IMR-90 (cell line): Measurements from ENCODE around the gene LDAF1. TPM values are rescaled to one million over a fixed set of nuclear protein-coding genes. Genes with fewer than 3 reads are reported as not detected.

ENCODE experiments used
- ATAC-seq: fragments of 200-7000 bp; cut with Tn5 transposase; 2 replicates; pipeline ENCODE4 v1.9.1; 2020; ENCODE audit warnings: low read depth, mild to moderate bottlenecking, moderate library complexity
- BruUV-seq: library from RNA; stranded (reverse); fragments of 400-500 nt; replicated peaks from 2 replicates; lab custom pipeline; 2021; lab: Mats Ljungman, UMichigan
- CTCF ChIA-PET: fragments of 300-600 bp; formaldehyde crosslinking; extraction: SDS; loops from one replicate; lab custom pipeline; 2021; ENCODE audit warnings: antibody characterized with exemption; lab: Yijun Ruan, JAX
- POLR2A ChIA-PET: fragments of 300-600 bp; sonication (Branson Sonifier 250); formaldehyde crosslinking; loops from one replicate; lab custom pipeline; 2022; ENCODE audit warnings: antibody characterized with exemption; ENCODE audit not compliant: unreplicated experiment; lab: Charles Lee
- DNase-seq: peaks from one replicate; pipeline ENCODE4 v3.0.0; 2013
- H2AFZ ChIP-seq: replicated peaks from 2 replicates; pipeline ENCODE3; 2013; ENCODE audit warnings: low read length, mild to moderate bottlenecking; ENCODE audit not compliant: poor library complexity
- H2AK5ac ChIP-seq: 2 replicates; pipeline ENCODE4 v1.6.1; 2013; ENCODE audit warnings: low read depth, low read length, inconsistent platforms
- H2AK9ac ChIP-seq: replicated peaks from 2 replicates; pipeline ENCODE3; 2013; ENCODE audit warnings: mild to moderate bottlenecking, low read depth, low read length, moderate library complexity; ENCODE audit not compliant: poor library complexity
- H2BK120ac ChIP-seq: 2 replicates; pipeline ENCODE4 v1.6.1; 2013; ENCODE audit warnings: low read depth, low read length, inconsistent platforms
- H2BK15ac ChIP-seq: 3 replicates; pipeline ENCODE4 v1.6.1; 2013; ENCODE audit warnings: low read depth, low read length, inconsistent platforms
- H2BK20ac ChIP-seq: 2 replicates; pipeline ENCODE4 v1.6.1; 2013; ENCODE audit warnings: low read depth, mild to moderate bottlenecking, inconsistent platforms, low read length, moderate library complexity
- H2BK5ac ChIP-seq: 2 replicates; pipeline ENCODE4 v1.6.1; 2013; ENCODE audit warnings: mild to moderate bottlenecking, low read depth, low read length, inconsistent platforms; ENCODE audit not compliant: poor library complexity, severe bottlenecking
- H3K14ac ChIP-seq: replicated peaks from 2 replicates; pipeline ENCODE4 v1.6.1; 2013; ENCODE audit warnings: low read depth, low read length, inconsistent platforms
- H3K18ac ChIP-seq: 2 replicates; pipeline ENCODE4 v1.6.1; 2013; ENCODE audit warnings: low read depth, low read length, control low read depth
- H3K23ac ChIP-seq: 2 replicates; pipeline ENCODE4 v1.6.1; 2013; ENCODE audit warnings: low read depth, low read length, inconsistent platforms
- H3K27ac ChIP-seq: 2 replicates; pipeline ENCODE4 v1.5.1; 2013; ENCODE audit warnings: mild to moderate bottlenecking, control low read depth, low read length; ENCODE audit not compliant: insufficient read depth
- H3K27me3 ChIP-seq: 2 replicates; pipeline ENCODE4 v1.6.1; 2013; ENCODE audit warnings: low read length; ENCODE audit not compliant: control insufficient read depth, insufficient read depth
- H3K36me3 ChIP-seq: 2 replicates; pipeline ENCODE4 v1.6.1; 2013; ENCODE audit warnings: low read length, mixed read lengths; ENCODE audit not compliant: control insufficient read depth, insufficient read depth
- H3K4ac ChIP-seq: 2 replicates; pipeline ENCODE4 v1.6.1; 2013; ENCODE audit warnings: low read depth, low read length, inconsistent platforms
- H3K4me1 ChIP-seq: 2 replicates; pipeline ENCODE4 v1.6.1; 2013; ENCODE audit warnings: low read length, mixed read lengths; ENCODE audit not compliant: control insufficient read depth, insufficient read depth
- H3K4me2 ChIP-seq: 2 replicates; pipeline ENCODE4 v1.6.1; 2013; ENCODE audit warnings: low read depth, mild to moderate bottlenecking, control low read depth, low read length, moderate library complexity
- H3K4me3 ChIP-seq: 2 replicates; pipeline ENCODE4 v1.5.1; 2013; ENCODE audit warnings: low read depth, mild to moderate bottlenecking, control low read depth, low read length, moderate library complexity; ENCODE audit not compliant: insufficient read depth
- H3K56ac ChIP-seq: 2 replicates; pipeline ENCODE4 v1.6.1; 2013; ENCODE audit warnings: low read length, inconsistent platforms; ENCODE audit not compliant: insufficient read depth; ENCODE audit errors: extremely low read depth
- H3K79me1 ChIP-seq, 2 experiments: 2 replicates each; pipeline ENCODE4 v1.6.1; 2013; ENCODE audit warnings: low read length in 2 of 2, inconsistent platforms in 1 of 2, low read depth in 1 of 2
- H3K9ac ChIP-seq: 2 replicates; pipeline ENCODE4 v1.6.1; 2013; ENCODE audit warnings: low read depth, low read length, control low read depth
- H3K9me1 ChIP-seq: 2 replicates; pipeline ENCODE4 v1.6.1; 2013; ENCODE audit warnings: low read length, inconsistent platforms; ENCODE audit not compliant: insufficient read depth
- H3K9me3 ChIP-seq: 2 replicates; pipeline ENCODE4 v1.6.1; 2013; ENCODE audit warnings: low read length; ENCODE audit not compliant: control insufficient read depth, insufficient read depth
- H4K20me1 ChIP-seq: 2 replicates; pipeline ENCODE4 v1.6.1; 2013; ENCODE audit warnings: low read length, inconsistent platforms; ENCODE audit not compliant: insufficient read depth
- H4K5ac ChIP-seq: 2 replicates; pipeline ENCODE4 v1.6.1; 2013; ENCODE audit warnings: mild to moderate bottlenecking, low read depth, low read length, control low read depth
- H4K8ac ChIP-seq, 2 experiments: 2 replicates each; pipeline ENCODE4 v1.6.1; 2013; ENCODE audit warnings: low read depth in 2 of 2, low read length in 2 of 2, control low read depth in 1 of 2, inconsistent platforms in 1 of 2
- H4K91ac ChIP-seq: 2 replicates; pipeline ENCODE4 v1.6.1; 2013; ENCODE audit warnings: low read depth, low read length, inconsistent platforms; ENCODE audit not compliant: insufficient read depth
- BHLHE40 ChIP-seq: fragments of 150-350 bp; IDR thresholded peaks from 2 replicates; pipeline ENCODE4 v1.6.1; 2016; ENCODE audit warnings: mild to moderate bottlenecking, low read depth, low read length
- CEBPB ChIP-seq: IDR thresholded peaks from 2 replicates; pipeline ENCODE4 v1.6.1; 2012; ENCODE audit warnings: low read depth, low read length, improper control_type of control experiment
- CHD1 ChIP-seq: IDR thresholded peaks from 2 replicates; pipeline ENCODE4 v1.6.1; 2012; ENCODE audit warnings: low read depth, low read length, improper control_type of control experiment
- FOS ChIP-seq: fragments of 150-350 bp; IDR thresholded peaks from 2 replicates; pipeline ENCODE4 v1.6.1; 2016; ENCODE audit warnings: low read depth, low read length
- MAFK ChIP-seq: IDR thresholded peaks from 2 replicates; pipeline ENCODE4 v1.6.1; 2012; ENCODE audit warnings: low read depth, low read length, improper control_type of control experiment
- MAZ ChIP-seq: IDR thresholded peaks from 2 replicates; pipeline ENCODE4 v1.6.1; 2012; ENCODE audit warnings: low read depth, mild to moderate bottlenecking, low read length, improper control_type of control experiment, moderate library complexity, borderline replicate concordance
- MXI1 ChIP-seq: IDR thresholded peaks from 2 replicates; pipeline ENCODE4 v1.6.1; 2012; ENCODE audit warnings: low read depth, mild to moderate bottlenecking, low read length, moderate library complexity, borderline replicate concordance
- NFE2L2 ChIP-seq: fragments of 150-350 bp; IDR thresholded peaks from 2 replicates; pipeline ENCODE4 v1.6.1; 2016; ENCODE audit warnings: low read depth, mild to moderate bottlenecking, low read length
- POLR2A ChIP-seq: IDR thresholded peaks from 2 replicates; pipeline ENCODE4 v1.6.1; 2012; ENCODE audit warnings: mild to moderate bottlenecking, low read depth, low read length
- RAD21 ChIP-seq: IDR thresholded peaks from 2 replicates; pipeline ENCODE4 v1.6.1; 2012; ENCODE audit warnings: low read length, improper control_type of control experiment
- RCOR1 ChIP-seq: IDR thresholded peaks from 2 replicates; pipeline ENCODE4 v1.6.1; 2012; ENCODE audit warnings: mild to moderate bottlenecking, low read length, improper control_type of control experiment; ENCODE audit not compliant: insufficient replicate concordance
- RFX5 ChIP-seq: IDR thresholded peaks from 2 replicates; pipeline ENCODE4 v1.8.0; 2012; ENCODE audit warnings: low read depth, mild to moderate bottlenecking, low read length, moderate library complexity
- SMC3 ChIP-seq: fragments of 150-350 bp; IDR thresholded peaks from 2 replicates; pipeline ENCODE4 v1.6.1; 2016; ENCODE audit warnings: low read depth, mild to moderate bottlenecking, antibody characterized with exemption, low read length, moderate library complexity
- WGBS, 2 experiments: methylation state at CpG; one replicate each; pipeline versions ENCODE4 v1.1.5 to v1.1.7; 2013; ENCODE audit warnings: missing lambda C conversion rate in 2 of 2; ENCODE audit not compliant: insufficient read length in 1 of 2; ENCODE audit errors: extremely low coverage in 2 of 2; 5-methylcytosine and 5-hydroxymethylcytosine counted together
- dilution Hi-C: fragments of 300-500 bp; cut with HindIII; formaldehyde crosslinking; loops from one replicate; pipeline ENCODE4 v1.14.3; 2018; ENCODE audit warnings: low sequenced_read_pairs; ENCODE audit not compliant: unreplicated experiment
- in situ Hi-C: fragments of 300-500 bp; cut with MboI; formaldehyde crosslinking; loops from 3 replicates; pipeline ENCODE4 v1.14.3; 2019; ENCODE audit warnings: low sequenced_read_pairs, inconsistent platforms, mixed read lengths
- intact Hi-C: fragments of 100-400 bp; cut with micrococcal nuclease; formaldehyde crosslinking; loops from 2 replicates; pipeline ENCODE4 v1.10.0; 2022
- polyA plus RNA-seq, 3 experiments: library from polyadenylated mRNA; depleted of rRNA; stranded (reverse); fragments of >200 nt; gene quantifications; 2 replicates each; pipeline ENCODE4 v1.2.3, GENCODE V29; 2012; ENCODE audit warnings: low replicate concordance in 1 of 3
- total RNA-seq: library from RNA; depleted of rRNA; stranded (reverse); fragments of >200 nt; gene quantifications from 2 replicates; pipeline ENCODE4 v1.2.3, GENCODE V29; 2012
- TF ChIP-seq, protein P1 (sequence below): fragments of 150-350 bp; IDR thresholded peaks from 2 replicates; pipeline ENCODE4 v1.6.1; 2016; ENCODE audit warnings: low read depth, mild to moderate bottlenecking, low read length, moderate library complexity, borderline replicate concordance
- TF ChIP-seq, protein P2 (sequence below): conservative IDR thresholded peaks from 2 replicates; pipeline ENCODE4 v1.5.1; 2012; ENCODE audit warnings: mild to moderate bottlenecking, low read depth, low read length, improper control_type of control experiment

Gene LDAF1
- total and polyA plus RNA-seq, 2 of the 4 experiments (the other 2 are of a cell fraction), result 21.0 to 62.2 TPM

GRCh38 chr16:21179126-21179982, 20.9 kb downstream of the LDAF1 start:
- dilution Hi-C loops, result no loop called here
- peaks cover 38% of the 10 kb centered on the region for H3K36me3 ChIP-seq
- no peaks in the 10 kb centered on the region for H3K27me3 ChIP-seq
- intact Hi-C loops, result no loop called here
- no peaks in the 10 kb centered on the region for H4K20me1 ChIP-seq
- no peak overlapping the region for H2BK20ac ChIP-seq
- H3K14ac ChIP-seq, result no peak overlapping the region
- no peak overlapping the region for H3K23ac ChIP-seq
- CTCF ChIA-PET, result interaction anchor here (0.7 kb wide), 1 partner anchor 9 kb away, joined by 3 read pairs; no protein-coding TSS in a partner anchor
- H4K5ac ChIP-seq, result no peak overlapping the region
- no peak overlapping the region for H2AK9ac ChIP-seq
- H3K9me1 ChIP-seq, result no peaks in the 10 kb centered on the region
- H3K4ac ChIP-seq, result no peak overlapping the region
- no peak overlapping the region for H2BK15ac ChIP-seq
- H2AK5ac ChIP-seq, result no peak overlapping the region
- H2BK120ac ChIP-seq, result no peak overlapping the region
- in situ Hi-C loops, result no loop called here
- WGBS, 2 experiments, result 97% methylated on average over 4 of the region's 13 CpGs; no CpG with 5 or more reads in 1 of the 2 experiments
- no peak overlapping the region for H3K18ac ChIP-seq
- H3K27ac ChIP-seq, result no peak overlapping the region
- no peak overlapping the region for H3K56ac ChIP-seq
- no peak overlapping the region for H2AFZ ChIP-seq
- H4K91ac ChIP-seq, result no peak overlapping the region
- DNase-seq (no peak), ATAC-seq (no peak)
- POLR2A ChIA-PET, result interaction anchor here (0.6 kb wide), 1 partner anchor 79 kb away, joined by 3 read pairs; no protein-coding TSS in a partner anchor
- no peaks in the 10 kb centered on the region for H3K4me1 ChIP-seq
- H3K9me3 ChIP-seq, result no peaks in the 10 kb centered on the region; the same call in 1 of the 2 replicates
- no peak overlapping the region for H2BK5ac ChIP-seq
- H3K9ac ChIP-seq, result no peak overlapping the region
- no peaks in the 10 kb centered on the region for H3K79me1 ChIP-seq
- no peak overlapping the region for H3K4me3 ChIP-seq
- H4K8ac ChIP-seq, result no peak overlapping the region
- H3K4me2 ChIP-seq, result no peak overlapping the region
- BruUV-seq, result TSS peak; percentile 93
- TF ChIP-seq POLR2A, result no peak
- TF ChIP-seq CEBPB, result no peak
- TF ChIP-seq, protein P1, sequence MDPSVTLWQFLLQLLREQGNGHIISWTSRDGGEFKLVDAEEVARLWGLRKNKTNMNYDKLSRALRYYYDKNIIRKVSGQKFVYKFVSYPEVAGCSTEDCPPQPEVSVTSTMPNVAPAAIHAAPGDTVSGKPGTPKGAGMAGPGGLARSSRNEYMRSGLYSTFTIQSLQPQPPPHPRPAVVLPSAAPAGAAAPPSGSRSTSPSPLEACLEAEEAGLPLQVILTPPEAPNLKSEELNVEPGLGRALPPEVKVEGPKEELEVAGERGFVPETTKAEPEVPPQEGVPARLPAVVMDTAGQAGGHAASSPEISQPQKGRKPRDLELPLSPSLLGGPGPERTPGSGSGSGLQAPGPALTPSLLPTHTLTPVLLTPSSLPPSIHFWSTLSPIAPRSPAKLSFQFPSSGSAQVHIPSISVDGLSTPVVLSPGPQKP, result no peak
- no peak for TF ChIP-seq CHD1
- no peak for TF ChIP-seq MAFK
- TF ChIP-seq MXI1, result no peak
- no peak for TF ChIP-seq NFE2L2
- TF ChIP-seq MAZ, result no peak
- TF ChIP-seq SMC3, result no peak
- no peak for TF ChIP-seq FOS
- TF ChIP-seq BHLHE40, result no peak
- TF ChIP-seq RFX5, result no peak
- no peak for TF ChIP-seq RCOR1
- no peak for TF ChIP-seq RAD21
- TF ChIP-seq, protein P2, sequence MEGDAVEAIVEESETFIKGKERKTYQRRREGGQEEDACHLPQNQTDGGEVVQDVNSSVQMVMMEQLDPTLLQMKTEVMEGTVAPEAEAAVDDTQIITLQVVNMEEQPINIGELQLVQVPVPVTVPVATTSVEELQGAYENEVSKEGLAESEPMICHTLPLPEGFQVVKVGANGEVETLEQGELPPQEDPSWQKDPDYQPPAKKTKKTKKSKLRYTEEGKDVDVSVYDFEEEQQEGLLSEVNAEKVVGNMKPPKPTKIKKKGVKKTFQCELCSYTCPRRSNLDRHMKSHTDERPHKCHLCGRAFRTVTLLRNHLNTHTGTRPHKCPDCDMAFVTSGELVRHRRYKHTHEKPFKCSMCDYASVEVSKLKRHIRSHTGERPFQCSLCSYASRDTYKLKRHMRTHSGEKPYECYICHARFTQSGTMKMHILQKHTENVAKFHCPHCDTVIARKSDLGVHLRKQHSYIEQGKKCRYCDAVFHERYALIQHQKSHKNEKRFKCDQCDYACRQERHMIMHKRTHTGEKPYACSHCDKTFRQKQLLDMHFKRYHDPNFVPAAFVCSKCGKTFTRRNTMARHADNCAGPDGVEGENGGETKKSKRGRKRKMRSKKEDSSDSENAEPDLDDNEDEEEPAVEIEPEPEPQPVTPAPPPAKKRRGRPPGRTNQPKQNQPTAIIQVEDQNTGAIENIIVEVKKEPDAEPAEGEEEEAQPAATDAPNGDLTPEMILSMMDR, result no peak
